Measurements from ENCODE around the gene CCDC196.
"Not testable (repeated sequence)": the region's sequence is repeated elsewhere in the genome, so short reads cannot be mapped to it uniquely, and the experiment has no call there.

CCDC196 gene

GRCh38 chr14:66477567-66477966 is 8.6 kb upstream of the CCDC196 start:
- Histone ChIP-seq H3K4me1 (ENCODE audit: insufficient read depth, low read length) (no peaks in the 10 kb centered on the region), H3K9me3 (ENCODE audit: control insufficient read depth, insufficient read depth, low read length) (no peaks in the 10 kb centered on the region), H3K9ac (ENCODE audit: low read depth, low read length) (no peak overlapping the region), H3K36me3 (ENCODE audit: insufficient read depth, low read length) (no peaks in the 10 kb centered on the region)

- no peak overlapping the region for H3K9ac ChIP-seq (ENCODE audit: low read depth, low read length)
Observed at GRCh38 chr14:66482873-66483272, 3.3 kb upstream of the CCDC196 start.

GRCh38 chr14:66483322-66483721 is 2.8 kb upstream of the CCDC196 start:
- Histone ChIP-seq H3K9me3 (ENCODE audit: control insufficient read depth, insufficient read depth, low read length) (no peaks in the 10 kb centered on the region), H3K36me3 (ENCODE audit: insufficient read depth, low read length) (no peaks in the 10 kb centered on the region), H3K9ac (ENCODE audit: low read depth, low read length) (no peak overlapping the region), H3K4me1 (ENCODE audit: insufficient read depth, low read length) (no peaks in the 10 kb centered on the region)

More at GRCh38 chr14:66482873-66483272, 3.3 kb upstream of the CCDC196 start:
- H3K36me3 ChIP-seq (ENCODE audit: insufficient read depth, low read length) = no peaks in the 10 kb centered on the region
- H3K4me1 ChIP-seq (ENCODE audit: insufficient read depth, low read length) = no peaks in the 10 kb centered on the region
- no peaks in the 10 kb centered on the region for H3K9me3 ChIP-seq (ENCODE audit: control insufficient read depth, insufficient read depth, low read length)

GRCh38 chr14:66485029-66485428 is 1.1 kb upstream of the CCDC196 start:
- Histone ChIP-seq H3K9me3 (ENCODE audit: control insufficient read depth, insufficient read depth, low read length) (no peaks in the 10 kb centered on the region), H3K4me1 (ENCODE audit: insufficient read depth, low read length) (no peaks in the 10 kb centered on the region), H3K9ac (ENCODE audit: low read depth, low read length) (no peak overlapping the region), H3K36me3 (ENCODE audit: insufficient read depth, low read length) (no peaks in the 10 kb centered on the region)

- H3K4me1 ChIP-seq (ENCODE audit: insufficient read depth, low read length) = no peaks in the 10 kb centered on the region
- H3K9me3 ChIP-seq (ENCODE audit: control insufficient read depth, insufficient read depth, low read length) = no peaks in the 10 kb centered on the region
- no peak overlapping the region for H3K9ac ChIP-seq (ENCODE audit: low read depth, low read length)
- H3K36me3 ChIP-seq (ENCODE audit: insufficient read depth, low read length) = no peaks in the 10 kb centered on the region
Observed at GRCh38 chr14:66487164-66487563, 993 bp downstream of the CCDC196 start.

- Histone ChIP-seq H3K9ac (ENCODE audit: low read depth, low read length) (no peak overlapping the region), H3K9me3 (ENCODE audit: control insufficient read depth, insufficient read depth, low read length) (no peaks in the 10 kb centered on the region), H3K4me1 (ENCODE audit: insufficient read depth, low read length) (no peaks in the 10 kb centered on the region), H3K36me3 (ENCODE audit: insufficient read depth, low read length) (no peaks in the 10 kb centered on the region)
Observed at GRCh38 chr14:66490143-66491111, 4.3 kb downstream of the CCDC196 start.

GRCh38 chr14:66493750-66494149 is 7.6 kb downstream of the CCDC196 start:
- Histone ChIP-seq H3K9me3 (ENCODE audit: control insufficient read depth, insufficient read depth, low read length) (no peaks in the 10 kb centered on the region), H3K36me3 (ENCODE audit: insufficient read depth, low read length) (no peaks in the 10 kb centered on the region), H3K4me1 (ENCODE audit: insufficient read depth, low read length) (no peaks in the 10 kb centered on the region), H3K9ac (ENCODE audit: low read depth, low read length) (no peak overlapping the region)

- Histone ChIP-seq H3K9me3 (ENCODE audit: control insufficient read depth, insufficient read depth, low read length) (no peaks in the 10 kb centered on the region), H3K36me3 (ENCODE audit: insufficient read depth, low read length) (no peaks in the 10 kb centered on the region), H3K4me1 (ENCODE audit: insufficient read depth, low read length) (no peaks in the 10 kb centered on the region), H3K9ac (ENCODE audit: low read depth, low read length) (no peak overlapping the region)
Observed at GRCh38 chr14:66495218-66496098, 9.3 kb downstream of the CCDC196 start.

- H3K9me3 ChIP-seq (ENCODE audit: control insufficient read depth, insufficient read depth, low read length) = no peaks in the 10 kb centered on the region
- H3K4me1 ChIP-seq (ENCODE audit: insufficient read depth, low read length) = no peaks in the 10 kb centered on the region
- H3K36me3 ChIP-seq (ENCODE audit: insufficient read depth, low read length) = no peaks in the 10 kb centered on the region
- no peak overlapping the region for H3K9ac ChIP-seq (ENCODE audit: low read depth, low read length)
Observed at GRCh38 chr14:66496188-66496807, 10.1 kb downstream of the CCDC196 start.

GRCh38 chr14:66496911-66497310 is 10.7 kb downstream of the CCDC196 start:
- Histone ChIP-seq H3K9me3 (ENCODE audit: control insufficient read depth, insufficient read depth, low read length) (no peaks in the 10 kb centered on the region), H3K4me1 (ENCODE audit: insufficient read depth, low read length) (no peaks in the 10 kb centered on the region), H3K9ac (ENCODE audit: low read depth, low read length) (no peak overlapping the region), H3K36me3 (ENCODE audit: insufficient read depth, low read length) (no peaks in the 10 kb centered on the region)

- no peak overlapping the region; the same call in 1 of the 2 replicates for H3K9ac ChIP-seq (ENCODE audit: low read depth, low read length)
- no peaks in the 10 kb centered on the region for H3K4me1 ChIP-seq (ENCODE audit: insufficient read depth, low read length)
- no peaks in the 10 kb centered on the region for H3K9me3 ChIP-seq (ENCODE audit: control insufficient read depth, insufficient read depth, low read length)
- no peaks in the 10 kb centered on the region for H3K36me3 ChIP-seq (ENCODE audit: insufficient read depth, low read length)
Observed at GRCh38 chr14:66498311-66498710, 12.1 kb downstream of the CCDC196 start.

GRCh38 chr14:66501592-66501991 is 15.4 kb downstream of the CCDC196 start:
- no peaks in the 10 kb centered on the region for H3K9me3 ChIP-seq (ENCODE audit: control insufficient read depth, insufficient read depth, low read length)
- no peak overlapping the region for H3K9ac ChIP-seq (ENCODE audit: low read depth, low read length)
- H3K4me1 ChIP-seq (ENCODE audit: insufficient read depth, low read length) = no peaks in the 10 kb centered on the region
- H3K36me3 ChIP-seq (ENCODE audit: insufficient read depth, low read length) = no peaks in the 10 kb centered on the region

GRCh38 chr14:66502836-66503235 is 16.7 kb downstream of the CCDC196 start:
- H3K4me1 ChIP-seq (ENCODE audit: insufficient read depth, low read length); H3K36me3 ChIP-seq (ENCODE audit: insufficient read depth, low read length); H3K9me3 ChIP-seq (ENCODE audit: control insufficient read depth, insufficient read depth, low read length); H3K9ac ChIP-seq (ENCODE audit: low read depth, low read length): not testable (repeated sequence)

- Histone ChIP-seq H3K9me3 (ENCODE audit: control insufficient read depth, insufficient read depth, low read length) (no peaks in the 10 kb centered on the region), H3K36me3 (ENCODE audit: insufficient read depth, low read length) (no peaks in the 10 kb centered on the region), H3K9ac (ENCODE audit: low read depth, low read length) (no peak overlapping the region), H3K4me1 (ENCODE audit: insufficient read depth, low read length) (no peaks in the 10 kb centered on the region)
Observed at GRCh38 chr14:66503532-66503931, 17.4 kb downstream of the CCDC196 start.
